Keratinocyte (primary cell): ENCODE data around the gene MANEAL. TPM values are rescaled to one million over a fixed set of nuclear protein-coding genes. Genes with fewer than 3 reads are reported as not detected.

Experiments used
- DNase-seq: peaks from one replicate; pipeline ENCODE4 v3.0.0-alpha.2; 2011; ENCODE audit warnings: low read depth, missing footprints, low spot score
- FAIRE-seq: peaks from 2 replicates; lab custom pipeline; 2011; peaks lifted over from hg19 to GRCh38; lab: Jason Lieb, UNC
- H2AFZ ChIP-seq: 2 replicates; pipeline ENCODE4 v1.6.0; 2012; ENCODE audit warnings: low read length, control low read depth, inconsistent platforms; ENCODE audit not compliant: control insufficient read depth
- H3K27ac ChIP-seq: 2 replicates; pipeline ENCODE4 v1.5.1; 2011; ENCODE audit warnings: low read length; ENCODE audit not compliant: control insufficient read depth, insufficient read depth
- H3K27me3 ChIP-seq: 3 replicates; pipeline ENCODE4 v1.6.0; 2011; ENCODE audit warnings: low read length; ENCODE audit not compliant: control insufficient read depth, insufficient read depth; ENCODE audit errors: extremely low read depth
- H3K36me3 ChIP-seq, 2 experiments: 2 replicates in 1 of 2; 3 replicates in 1 of 2; pipeline ENCODE4 v1.5.1; 2011; ENCODE audit warnings: low read length in 2 of 2, mild to moderate bottlenecking in 1 of 2; ENCODE audit not compliant: control insufficient read depth in 2 of 2, insufficient read depth in 2 of 2; ENCODE audit errors: extremely low read depth in 1 of 2
- H3K4me1 ChIP-seq: 3 replicates; pipeline ENCODE4 v1.5.1; 2011; ENCODE audit warnings: low read length; ENCODE audit not compliant: control insufficient read depth, insufficient read depth; ENCODE audit errors: extremely low read depth
- H3K4me2 ChIP-seq: 3 replicates; pipeline ENCODE4 v1.6.0; 2011; ENCODE audit warnings: low read depth, low read length; ENCODE audit not compliant: control insufficient read depth, insufficient read depth; ENCODE audit errors: extremely low read depth
- H3K4me3 ChIP-seq, 3 experiments: fragments of 200-600 bp in 1 of 3; sonication (generic) in 1 of 3; 2 replicates in 2 of 3; 3 replicates in 1 of 3; pipeline ENCODE4 v1.5.1; 2011 to 2016; ENCODE audit warnings: low read length in 3 of 3, mild to moderate bottlenecking in 3 of 3, control low read depth in 2 of 3, inconsistent platforms in 1 of 3, low read depth in 1 of 3, mixed read lengths in 1 of 3, mixed run types in 1 of 3, moderate library complexity in 1 of 3; ENCODE audit not compliant: control insufficient read depth in 2 of 3, insufficient read depth in 2 of 3; ENCODE audit errors: extremely low read depth in 1 of 3
- H3K79me2 ChIP-seq: 2 replicates; pipeline ENCODE4 v1.6.0; 2012; ENCODE audit warnings: low read length; ENCODE audit not compliant: control insufficient read depth, insufficient read depth
- H3K9ac ChIP-seq: 3 replicates; pipeline ENCODE4 v1.6.0; 2011; ENCODE audit warnings: low read length; ENCODE audit not compliant: control insufficient read depth, insufficient read depth; ENCODE audit errors: extremely low read depth
- H3K9me1 ChIP-seq: 3 replicates; pipeline ENCODE4 v1.6.0; 2011; ENCODE audit warnings: low read length; ENCODE audit not compliant: control insufficient read depth, insufficient read depth; ENCODE audit errors: extremely low read depth
- H3K9me3 ChIP-seq: 2 replicates; pipeline ENCODE4 v1.5.1; 2012; ENCODE audit warnings: low read depth, low read length; ENCODE audit not compliant: control insufficient read depth
- H4K20me1 ChIP-seq: 3 replicates; pipeline ENCODE4 v1.6.0; 2011; ENCODE audit warnings: low read length; ENCODE audit not compliant: control insufficient read depth, insufficient read depth; ENCODE audit errors: extremely low read depth
- EZH2 ChIP-seq: IDR thresholded peaks from one replicate; pipeline ENCODE4 v1.6.1; 2012; ENCODE audit warnings: inconsistent platforms, mild to moderate bottlenecking, low read length, moderate library complexity
- dilution Hi-C: fragments of 300-500 bp; cut with MboI; formaldehyde crosslinking; loops from one replicate; pipeline ENCODE4 v1.7.0; 2020; ENCODE audit warnings: low sequenced_read_pairs; ENCODE audit not compliant: extremely low pct_ligation_motif_present
- polyA plus RNA-seq, 5 experiments: library from polyadenylated mRNA; depleted of rRNA in 3 of 5; stranded (reverse) in 3 of 5; stranded (forward) in 1 of 5; unstranded in 1 of 5; fragments of >200 nt; gene quantifications; 1 replicate in 1 of 5; 2 replicates in 3 of 5; 3 replicates in 1 of 5; pipeline versions ENCODE4 v1.2.1 to v1.2.3, GENCODE V29; 2011 to 2012; ENCODE audit warnings: missing spikeins in 2 of 5, low read depth in 1 of 5, low replicate concordance in 1 of 5
- TF ChIP-seq, protein P1 (sequence below), 3 experiments: IDR thresholded peaks in 1 of 3; conservative IDR thresholded peaks in 1 of 3; optimal IDR thresholded peaks in 1 of 3; 2 replicates in 2 of 3; 3 replicates in 1 of 3; pipeline versions ENCODE3 to v1.5.1; 2011; ENCODE audit warnings: low read length in 3 of 3, mild to moderate bottlenecking in 3 of 3, moderate library complexity in 2 of 3, control low read depth in 1 of 3, inconsistent platforms in 1 of 3; ENCODE audit not compliant: insufficient read depth in 2 of 3; ENCODE audit errors: extremely low read depth in 1 of 3

MANEAL gene
- polyA plus RNA-seq, 1 donor (not counting 4 experiments of a cell fraction or from before 2014, with no cell fraction given) = 0.37 TPM

- dilution Hi-C loops = no loop called here
- no peak overlapping the region for H3K27ac ChIP-seq
- H3K4me3 ChIP-seq = no peak overlapping the region
- peaks cover 86% of the 10 kb centered on the region for H3K79me2 ChIP-seq
- no peak for FAIRE-seq
- H3K4me1 ChIP-seq = peaks cover 3% of the 10 kb centered on the region
- H2AFZ ChIP-seq = no peak overlapping the region
- DNase-seq = no peak
- H3K36me3 ChIP-seq = peaks cover 17 to 18% of the 10 kb centered on the region in 2 experiments
- H3K9ac ChIP-seq = no peak overlapping the region
- peaks cover 5% of the 10 kb centered on the region for H4K20me1 ChIP-seq
- H3K9me3 ChIP-seq = no peaks in the 10 kb centered on the region
- no peak for TF ChIP-seq EZH2
- TF ChIP-seq, protein P1, sequence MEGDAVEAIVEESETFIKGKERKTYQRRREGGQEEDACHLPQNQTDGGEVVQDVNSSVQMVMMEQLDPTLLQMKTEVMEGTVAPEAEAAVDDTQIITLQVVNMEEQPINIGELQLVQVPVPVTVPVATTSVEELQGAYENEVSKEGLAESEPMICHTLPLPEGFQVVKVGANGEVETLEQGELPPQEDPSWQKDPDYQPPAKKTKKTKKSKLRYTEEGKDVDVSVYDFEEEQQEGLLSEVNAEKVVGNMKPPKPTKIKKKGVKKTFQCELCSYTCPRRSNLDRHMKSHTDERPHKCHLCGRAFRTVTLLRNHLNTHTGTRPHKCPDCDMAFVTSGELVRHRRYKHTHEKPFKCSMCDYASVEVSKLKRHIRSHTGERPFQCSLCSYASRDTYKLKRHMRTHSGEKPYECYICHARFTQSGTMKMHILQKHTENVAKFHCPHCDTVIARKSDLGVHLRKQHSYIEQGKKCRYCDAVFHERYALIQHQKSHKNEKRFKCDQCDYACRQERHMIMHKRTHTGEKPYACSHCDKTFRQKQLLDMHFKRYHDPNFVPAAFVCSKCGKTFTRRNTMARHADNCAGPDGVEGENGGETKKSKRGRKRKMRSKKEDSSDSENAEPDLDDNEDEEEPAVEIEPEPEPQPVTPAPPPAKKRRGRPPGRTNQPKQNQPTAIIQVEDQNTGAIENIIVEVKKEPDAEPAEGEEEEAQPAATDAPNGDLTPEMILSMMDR (optimal IDR thresholded peaks at IDR 0.05 in 1 of 3, IDR thresholded peaks at IDR 0.05 in 1 of 3, conservative IDR thresholded peaks at IDR 0.05 in 1 of 3; ENCODE audit: extremely low read depth in 1 of 3, insufficient read depth in 2 of 3, low read length in 3 of 3) = no peak
- H3K4me2 ChIP-seq = no peak overlapping the region
- no peaks in the 10 kb centered on the region for H3K27me3 ChIP-seq
- no peaks in the 10 kb centered on the region for H3K9me1 ChIP-seq
These were observed 56.8 kb downstream of the MANEAL start for GRCh38 chr1:37850352-37850955.

Other genes with a start within 250 kb of the MANEAL start
- gene SNIP1, start 239.6 kb upstream of the MANEAL start, polyA plus RNA-seq = 6.7 to 8.9 TPM (median 7.1 TPM) in 3 replicates
- 0.06 to 0.14 TPM (median 0.06 TPM) in 3 replicates for gene DNALI1, start 236.9 kb upstream of the MANEAL start, polyA plus RNA-seq
- gene GNL2, start 197.9 kb upstream of the MANEAL start, polyA plus RNA-seq = 49.7 to 81.0 TPM (median 52.7 TPM) in 3 replicates
- not detected in 3 replicates for gene RSPO1, start 159.0 kb upstream of the MANEAL start, polyA plus RNA-seq
- gene CDCA8, start 101.3 kb upstream of the MANEAL start, polyA plus RNA-seq = 3.7 to 22.1 TPM (median 15.1 TPM) in 3 replicates
- gene EPHA10, start 28.7 kb upstream of the MANEAL start, polyA plus RNA-seq = 0.01 TPM in 1 of 3 replicates, not detected in the others
- gene C1orf122, start 13.9 kb downstream of the MANEAL start, polyA plus RNA-seq = 22.2 to 46.0 TPM (median 25.8 TPM) in 3 replicates
- 21.7 to 26.8 TPM (median 22.2 TPM) in 3 replicates for gene YRDC, start 14.4 kb downstream of the MANEAL start, polyA plus RNA-seq
- gene MTF1, start 65.7 kb downstream of the MANEAL start, polyA plus RNA-seq = 10.5 to 13.1 TPM (median 10.7 TPM) in 3 replicates
- 3.4 to 6.4 TPM (median 6.0 TPM) in 3 replicates for gene INPP5B, start 153.2 kb downstream of the MANEAL start, polyA plus RNA-seq
- gene SF3A3, start 196.2 kb downstream of the MANEAL start, polyA plus RNA-seq = 26.4 to 47.0 TPM (median 44.5 TPM) in 3 replicates
- 5.1 to 24.6 TPM (median 5.2 TPM) in 3 replicates for gene FHL3, start 211.7 kb downstream of the MANEAL start, polyA plus RNA-seq
- 24.1 to 50.0 TPM (median 49.1 TPM) in 3 replicates for gene UTP11, start 218.9 kb downstream of the MANEAL start, polyA plus RNA-seq